A673 (cell line): ENCODE measurements around the gene TTC7B. TPM values are rescaled to one million over a fixed set of nuclear protein-coding genes. Genes with fewer than 3 reads are reported as not detected.

Experiments
- BruUV-seq: library from RNA; stranded (reverse); fragments of 400-500 nt; replicated peaks from 2 replicates; lab custom pipeline; 2021; lab: Mats Ljungman, UMichigan
- CTCF ChIA-PET: fragments of 300-600 bp; sonication (Branson Sonifier 250); formaldehyde crosslinking; loops from one replicate; lab custom pipeline; 2022; ENCODE audit warnings: antibody characterized with exemption; lab: Charles Lee
- POLR2A ChIA-PET: fragments of 300-600 bp; sonication (Branson Sonifier 250); formaldehyde crosslinking; loops from one replicate; lab custom pipeline; 2022; ENCODE audit warnings: antibody characterized with exemption; ENCODE audit not compliant: low non-redundant PET; lab: Charles Lee
- DNase-seq: peaks from one replicate; pipeline ENCODE4 v3.0.0-alpha.2; 2015; ENCODE audit warnings: low spot score
- H3K27ac ChIP-seq: fragments of 200-600 bp; sonication (generic); 2 replicates; pipeline ENCODE4 v1.5.1; 2016; ENCODE audit warnings: mixed run types, low read depth, mild to moderate bottlenecking, mixed read lengths, antibody characterized with exemption, low read length; ENCODE audit not compliant: poor library complexity, severe bottlenecking
- H3K27me3 ChIP-seq: fragments of 200-600 bp; sonication (generic); replicated peaks from 2 replicates; pipeline ENCODE4 v1.6.1; 2017; ENCODE audit warnings: mixed run types, low read depth, mild to moderate bottlenecking, mixed read lengths, antibody characterized with exemption, low read length; ENCODE audit not compliant: insufficient read depth, poor library complexity
- H3K36me3 ChIP-seq: fragments of 200-600 bp; sonication (generic); 2 replicates; pipeline ENCODE4 v1.6.1; 2016; ENCODE audit warnings: mixed run types, mild to moderate bottlenecking, mixed read lengths, antibody characterized with exemption, low read length; ENCODE audit not compliant: insufficient read depth, poor library complexity, severe bottlenecking
- H3K4me1 ChIP-seq: fragments of 200-600 bp; sonication (generic); 2 replicates; pipeline ENCODE4 v1.6.1; 2017; ENCODE audit warnings: mixed run types, mild to moderate bottlenecking, mixed read lengths, antibody characterized with exemption, low read length; ENCODE audit not compliant: insufficient read depth, poor library complexity, severe bottlenecking
- H3K4me3 ChIP-seq: fragments of 200-600 bp; sonication (generic); 2 replicates; pipeline ENCODE4 v1.5.1; 2016; ENCODE audit warnings: low read depth, mixed run types, mild to moderate bottlenecking, mixed read lengths, low read length; ENCODE audit not compliant: poor library complexity, severe bottlenecking
- H3K9me3 ChIP-seq: fragments of 200-600 bp; sonication (generic); 2 replicates; pipeline ENCODE4 v1.6.1; 2016; ENCODE audit warnings: mixed run types, low read depth, mild to moderate bottlenecking, mixed read lengths, antibody characterized with exemption, low read length; ENCODE audit not compliant: poor library complexity, severe bottlenecking
- EZH2 ChIP-seq: fragments of 200-600 bp; sonication (generic); IDR thresholded peaks from 2 replicates; pipeline ENCODE4 v1.6.1; 2017; ENCODE audit warnings: borderline replicate concordance, low read depth, mild to moderate bottlenecking, mixed read lengths, antibody characterized with exemption, low read length; ENCODE audit not compliant: poor library complexity, severe bottlenecking
- intact Hi-C: fragments of 100-400 bp; cut with micrococcal nuclease; formaldehyde crosslinking; loops from one replicate; pipeline ENCODE4 v1.10.0; 2022; ENCODE audit not compliant: unreplicated experiment
- total RNA-seq: library from RNA; stranded (reverse); gene quantifications from 2 replicates; pipeline ENCODE4 v1.2.3, GENCODE V29; 2021
- TF ChIP-seq, protein P1 (sequence below): fragments of 300-800, 200-600 bp; sonication (generic); conservative IDR thresholded peaks from 2 replicates; pipeline ENCODE4 v1.5.1; 2017; ENCODE audit warnings: low read depth, mild to moderate bottlenecking, antibody characterized with exemption, low read length, moderate library complexity, mixed read lengths

Gene TTC7B
- total RNA-seq, 1 experiment from 2014 or later: 39.2 TPM

DNA sequence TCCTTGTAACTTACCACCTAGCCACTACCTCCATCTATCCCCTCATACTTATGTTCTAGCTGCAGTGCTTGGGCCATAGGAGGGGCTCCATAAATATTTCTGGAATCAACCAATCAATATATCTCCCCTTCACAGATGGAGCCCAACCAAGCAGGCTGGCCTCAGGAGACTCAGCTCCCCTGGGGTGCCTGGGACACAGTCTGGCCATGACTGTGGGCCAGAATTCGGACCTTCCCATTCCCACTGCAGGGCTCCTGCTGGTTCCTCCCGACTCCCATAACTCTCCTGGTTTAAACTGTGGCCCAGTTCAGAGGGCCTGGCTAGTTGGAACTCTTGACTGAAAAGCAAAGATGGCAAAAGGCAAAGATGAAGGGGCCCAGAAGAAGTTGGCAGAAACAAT, 13.0 kb downstream of the TTC7B start:
- no peak overlapping the region for H3K4me3 ChIP-seq
- no peaks in the 10 kb centered on the region for H3K27me3 ChIP-seq
- no peak for DNase-seq
- H3K36me3 ChIP-seq: no peaks in the 10 kb centered on the region
- intact Hi-C loops: no loop called here
- H3K4me1 ChIP-seq: peaks cover 5% of the 10 kb centered on the region
- POLR2A ChIA-PET: no interaction called here
- no peak overlapping the region for H3K27ac ChIP-seq
- no peaks in the 10 kb centered on the region for H3K9me3 ChIP-seq
- CTCF ChIA-PET: no interaction called here
- no peak for TF ChIP-seq EZH2
- TF ChIP-seq, protein P1, sequence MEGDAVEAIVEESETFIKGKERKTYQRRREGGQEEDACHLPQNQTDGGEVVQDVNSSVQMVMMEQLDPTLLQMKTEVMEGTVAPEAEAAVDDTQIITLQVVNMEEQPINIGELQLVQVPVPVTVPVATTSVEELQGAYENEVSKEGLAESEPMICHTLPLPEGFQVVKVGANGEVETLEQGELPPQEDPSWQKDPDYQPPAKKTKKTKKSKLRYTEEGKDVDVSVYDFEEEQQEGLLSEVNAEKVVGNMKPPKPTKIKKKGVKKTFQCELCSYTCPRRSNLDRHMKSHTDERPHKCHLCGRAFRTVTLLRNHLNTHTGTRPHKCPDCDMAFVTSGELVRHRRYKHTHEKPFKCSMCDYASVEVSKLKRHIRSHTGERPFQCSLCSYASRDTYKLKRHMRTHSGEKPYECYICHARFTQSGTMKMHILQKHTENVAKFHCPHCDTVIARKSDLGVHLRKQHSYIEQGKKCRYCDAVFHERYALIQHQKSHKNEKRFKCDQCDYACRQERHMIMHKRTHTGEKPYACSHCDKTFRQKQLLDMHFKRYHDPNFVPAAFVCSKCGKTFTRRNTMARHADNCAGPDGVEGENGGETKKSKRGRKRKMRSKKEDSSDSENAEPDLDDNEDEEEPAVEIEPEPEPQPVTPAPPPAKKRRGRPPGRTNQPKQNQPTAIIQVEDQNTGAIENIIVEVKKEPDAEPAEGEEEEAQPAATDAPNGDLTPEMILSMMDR: no peak
- BruUV-seq: no TSS peak

DNA sequence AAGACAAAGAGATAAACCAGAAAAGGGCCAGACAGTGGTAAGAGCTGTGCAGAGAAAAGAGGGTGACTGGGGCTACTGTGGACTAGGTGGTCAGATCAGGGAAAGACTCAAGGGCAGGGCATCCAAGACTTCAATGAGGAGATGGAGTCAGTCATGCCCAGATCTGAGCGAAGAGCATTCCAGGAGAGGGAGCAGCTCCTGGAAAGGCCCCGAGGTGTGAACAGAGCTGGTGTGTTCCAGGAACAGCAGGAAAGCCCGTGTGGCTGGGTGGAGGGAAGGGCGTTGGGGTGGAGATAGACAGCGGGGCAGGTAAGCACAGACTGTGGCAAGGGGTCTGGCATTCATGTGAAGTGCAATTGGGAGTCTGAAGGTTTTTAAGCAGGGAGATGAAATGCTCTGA, 16.8 kb downstream of the TTC7B start:
- no TSS peak for BruUV-seq
- TF ChIP-seq EZH2: no peak
- TF ChIP-seq, protein P1: no peak
- DNase-seq: no peak
- CTCF ChIA-PET: no interaction called here
- H3K9me3 ChIP-seq: no peaks in the 10 kb centered on the region
- H3K36me3 ChIP-seq: no peaks in the 10 kb centered on the region
- POLR2A ChIA-PET: no interaction called here
- peaks cover 17% of the 10 kb centered on the region for H3K4me1 ChIP-seq
- no peak overlapping the region for H3K27ac ChIP-seq
- intact Hi-C loops: no loop called here
- no peaks in the 10 kb centered on the region for H3K27me3 ChIP-seq
- no peak overlapping the region for H3K4me3 ChIP-seq

DNA sequence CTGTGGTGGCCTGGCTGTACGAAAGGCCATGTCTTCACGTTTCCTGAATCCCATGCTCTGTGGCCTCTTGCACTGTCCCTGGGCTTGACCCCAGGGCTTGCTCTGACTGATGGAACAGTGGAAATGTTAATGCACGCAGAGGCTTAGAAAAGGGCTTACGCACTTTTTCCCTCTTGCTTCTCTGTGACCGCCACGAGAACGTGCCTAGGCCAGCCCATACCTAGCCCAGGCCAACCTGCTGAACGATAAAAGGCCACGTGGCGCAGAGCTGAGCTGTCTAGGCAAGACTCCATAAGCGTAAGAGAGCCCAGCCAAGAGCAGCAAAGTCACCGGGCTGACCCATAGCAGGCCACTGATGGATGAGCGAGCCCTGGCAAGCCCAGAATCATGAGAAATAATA, 18.3 kb downstream of the TTC7B start:
- ChIA-PET CTCF (no interaction called here), POLR2A (no interaction called here)
- intact Hi-C loops: no loop called here
- H3K36me3 ChIP-seq: no peaks in the 10 kb centered on the region
- no peak for DNase-seq
- no peak for TF ChIP-seq EZH2
- TF ChIP-seq, protein P1: no peak
- no peaks in the 10 kb centered on the region for H3K9me3 ChIP-seq
- no peaks in the 10 kb centered on the region for H3K27me3 ChIP-seq
- no peak overlapping the region for H3K27ac ChIP-seq
- no peak overlapping the region for H3K4me3 ChIP-seq
- BruUV-seq: no TSS peak
- H3K4me1 ChIP-seq: peaks cover 17% of the 10 kb centered on the region
